H1 (cell line): ENCODE data around the gene RGS6. TPM values are rescaled to one million over a fixed set of nuclear protein-coding genes. Genes with fewer than 3 reads are reported as not detected.

Experiments
- ATF3 ChIP-seq: IDR thresholded peaks from 2 replicates; pipeline ENCODE4 v1.6.1; 2011; ENCODE audit warnings: low read depth, mild to moderate bottlenecking, low read length; ENCODE audit not compliant: insufficient read depth
- FOSL1 ChIP-seq: IDR thresholded peaks from 2 replicates; pipeline ENCODE4 v1.6.1; 2011; ENCODE audit warnings: mild to moderate bottlenecking, low read depth, low read length, moderate library complexity; ENCODE audit not compliant: insufficient read depth
- GABPA ChIP-seq: IDR thresholded peaks from 2 replicates; pipeline ENCODE4 v1.6.1; 2011; ENCODE audit warnings: mild to moderate bottlenecking, low read length, moderate library complexity, borderline replicate concordance; ENCODE audit not compliant: insufficient read depth
- RAD21 ChIP-seq, 2 experiments: IDR thresholded peaks in 1 of 2; conservative IDR thresholded peaks in 1 of 2; 2 replicates each; pipeline ENCODE4 v1.6.1; 2011; ENCODE audit warnings: low read depth in 2 of 2, low read length in 2 of 2, improper control_type of control experiment in 1 of 2, inconsistent platforms in 1 of 2, mild to moderate bottlenecking in 1 of 2, moderate library complexity in 1 of 2
- RFX5 ChIP-seq: IDR thresholded peaks from 2 replicates; pipeline ENCODE4 v1.6.1; 2011; ENCODE audit warnings: low read depth, low read length, improper control_type of control experiment, borderline replicate concordance
- SRF ChIP-seq: IDR thresholded peaks from 2 replicates; pipeline ENCODE4 v1.6.1; 2011; ENCODE audit warnings: mild to moderate bottlenecking, low read depth, low read length, moderate library complexity
- SUZ12 ChIP-seq: fragments of 200-600 bp; sonication (generic); IDR thresholded peaks from 2 replicates; pipeline ENCODE4 v1.6.1; 2012; ENCODE audit warnings: mild to moderate bottlenecking, inconsistent platforms, low read length, moderate library complexity, mixed read lengths
- polyA plus RNA-seq, 7 experiments: library from polyadenylated mRNA; depleted of rRNA in 3 of 7; stranded (reverse) in 5 of 7; unstranded in 2 of 7; fragments of >200 nt in 5 of 7; fragments of 200-250 nt in 2 of 7; gene quantifications; 1 replicate in 5 of 7; 2 replicates in 1 of 7; 4 replicates in 1 of 7; pipeline versions ENCODE4 v1.2.1 to v1.2.3, GENCODE V29; 2011 to 2013; ENCODE audit warnings: missing spikeins in 2 of 7, mixed read lengths in 2 of 7
- total RNA-seq: library from RNA; stranded (reverse); fragmentation: NEBNext Ultra II Directional; extraction: Animal tissue kit (Norgen Biotek cat#: 25700); gene quantifications from 2 replicates; pipeline ENCODE4 v1.2.1, GENCODE V29; 2021
- TF ChIP-seq, protein P1 (sequence below): fragments of 300-600 bp; sonication (generic); IDR thresholded peaks from 2 replicates; pipeline ENCODE4 v1.7.1; 2012; ENCODE audit warnings: low read length, moderate library complexity, mild to moderate bottlenecking, inconsistent platforms; ENCODE audit not compliant: insufficient replicate concordance

Gene RGS6
- total and polyA plus RNA-seq, 2 of the 8 experiments (the other 6 are each of a cell fraction or from before 2014, with no cell fraction given): 0.26 to 1.1 TPM

DNA sequence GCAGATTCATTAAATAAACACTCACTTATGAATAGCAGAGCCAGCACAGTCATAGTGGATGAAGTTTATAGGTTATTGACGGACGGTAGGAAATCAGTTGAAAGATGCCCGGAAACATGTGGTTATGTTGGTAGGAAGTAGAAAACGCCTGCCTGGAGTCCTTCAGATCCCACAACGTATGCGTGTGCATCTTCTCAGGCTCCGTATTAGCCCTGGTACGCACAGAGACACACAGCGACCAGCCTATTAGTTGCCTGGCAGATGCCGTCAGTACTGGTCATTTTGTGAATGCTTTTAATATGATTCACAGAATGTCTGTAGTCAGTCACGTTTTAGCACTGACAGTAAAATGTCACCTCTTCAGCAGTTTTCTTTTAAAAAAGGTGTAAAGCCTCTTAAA is 196.4 kb downstream of the RGS6 start (continued):
- TF ChIP-seq, protein P1, sequence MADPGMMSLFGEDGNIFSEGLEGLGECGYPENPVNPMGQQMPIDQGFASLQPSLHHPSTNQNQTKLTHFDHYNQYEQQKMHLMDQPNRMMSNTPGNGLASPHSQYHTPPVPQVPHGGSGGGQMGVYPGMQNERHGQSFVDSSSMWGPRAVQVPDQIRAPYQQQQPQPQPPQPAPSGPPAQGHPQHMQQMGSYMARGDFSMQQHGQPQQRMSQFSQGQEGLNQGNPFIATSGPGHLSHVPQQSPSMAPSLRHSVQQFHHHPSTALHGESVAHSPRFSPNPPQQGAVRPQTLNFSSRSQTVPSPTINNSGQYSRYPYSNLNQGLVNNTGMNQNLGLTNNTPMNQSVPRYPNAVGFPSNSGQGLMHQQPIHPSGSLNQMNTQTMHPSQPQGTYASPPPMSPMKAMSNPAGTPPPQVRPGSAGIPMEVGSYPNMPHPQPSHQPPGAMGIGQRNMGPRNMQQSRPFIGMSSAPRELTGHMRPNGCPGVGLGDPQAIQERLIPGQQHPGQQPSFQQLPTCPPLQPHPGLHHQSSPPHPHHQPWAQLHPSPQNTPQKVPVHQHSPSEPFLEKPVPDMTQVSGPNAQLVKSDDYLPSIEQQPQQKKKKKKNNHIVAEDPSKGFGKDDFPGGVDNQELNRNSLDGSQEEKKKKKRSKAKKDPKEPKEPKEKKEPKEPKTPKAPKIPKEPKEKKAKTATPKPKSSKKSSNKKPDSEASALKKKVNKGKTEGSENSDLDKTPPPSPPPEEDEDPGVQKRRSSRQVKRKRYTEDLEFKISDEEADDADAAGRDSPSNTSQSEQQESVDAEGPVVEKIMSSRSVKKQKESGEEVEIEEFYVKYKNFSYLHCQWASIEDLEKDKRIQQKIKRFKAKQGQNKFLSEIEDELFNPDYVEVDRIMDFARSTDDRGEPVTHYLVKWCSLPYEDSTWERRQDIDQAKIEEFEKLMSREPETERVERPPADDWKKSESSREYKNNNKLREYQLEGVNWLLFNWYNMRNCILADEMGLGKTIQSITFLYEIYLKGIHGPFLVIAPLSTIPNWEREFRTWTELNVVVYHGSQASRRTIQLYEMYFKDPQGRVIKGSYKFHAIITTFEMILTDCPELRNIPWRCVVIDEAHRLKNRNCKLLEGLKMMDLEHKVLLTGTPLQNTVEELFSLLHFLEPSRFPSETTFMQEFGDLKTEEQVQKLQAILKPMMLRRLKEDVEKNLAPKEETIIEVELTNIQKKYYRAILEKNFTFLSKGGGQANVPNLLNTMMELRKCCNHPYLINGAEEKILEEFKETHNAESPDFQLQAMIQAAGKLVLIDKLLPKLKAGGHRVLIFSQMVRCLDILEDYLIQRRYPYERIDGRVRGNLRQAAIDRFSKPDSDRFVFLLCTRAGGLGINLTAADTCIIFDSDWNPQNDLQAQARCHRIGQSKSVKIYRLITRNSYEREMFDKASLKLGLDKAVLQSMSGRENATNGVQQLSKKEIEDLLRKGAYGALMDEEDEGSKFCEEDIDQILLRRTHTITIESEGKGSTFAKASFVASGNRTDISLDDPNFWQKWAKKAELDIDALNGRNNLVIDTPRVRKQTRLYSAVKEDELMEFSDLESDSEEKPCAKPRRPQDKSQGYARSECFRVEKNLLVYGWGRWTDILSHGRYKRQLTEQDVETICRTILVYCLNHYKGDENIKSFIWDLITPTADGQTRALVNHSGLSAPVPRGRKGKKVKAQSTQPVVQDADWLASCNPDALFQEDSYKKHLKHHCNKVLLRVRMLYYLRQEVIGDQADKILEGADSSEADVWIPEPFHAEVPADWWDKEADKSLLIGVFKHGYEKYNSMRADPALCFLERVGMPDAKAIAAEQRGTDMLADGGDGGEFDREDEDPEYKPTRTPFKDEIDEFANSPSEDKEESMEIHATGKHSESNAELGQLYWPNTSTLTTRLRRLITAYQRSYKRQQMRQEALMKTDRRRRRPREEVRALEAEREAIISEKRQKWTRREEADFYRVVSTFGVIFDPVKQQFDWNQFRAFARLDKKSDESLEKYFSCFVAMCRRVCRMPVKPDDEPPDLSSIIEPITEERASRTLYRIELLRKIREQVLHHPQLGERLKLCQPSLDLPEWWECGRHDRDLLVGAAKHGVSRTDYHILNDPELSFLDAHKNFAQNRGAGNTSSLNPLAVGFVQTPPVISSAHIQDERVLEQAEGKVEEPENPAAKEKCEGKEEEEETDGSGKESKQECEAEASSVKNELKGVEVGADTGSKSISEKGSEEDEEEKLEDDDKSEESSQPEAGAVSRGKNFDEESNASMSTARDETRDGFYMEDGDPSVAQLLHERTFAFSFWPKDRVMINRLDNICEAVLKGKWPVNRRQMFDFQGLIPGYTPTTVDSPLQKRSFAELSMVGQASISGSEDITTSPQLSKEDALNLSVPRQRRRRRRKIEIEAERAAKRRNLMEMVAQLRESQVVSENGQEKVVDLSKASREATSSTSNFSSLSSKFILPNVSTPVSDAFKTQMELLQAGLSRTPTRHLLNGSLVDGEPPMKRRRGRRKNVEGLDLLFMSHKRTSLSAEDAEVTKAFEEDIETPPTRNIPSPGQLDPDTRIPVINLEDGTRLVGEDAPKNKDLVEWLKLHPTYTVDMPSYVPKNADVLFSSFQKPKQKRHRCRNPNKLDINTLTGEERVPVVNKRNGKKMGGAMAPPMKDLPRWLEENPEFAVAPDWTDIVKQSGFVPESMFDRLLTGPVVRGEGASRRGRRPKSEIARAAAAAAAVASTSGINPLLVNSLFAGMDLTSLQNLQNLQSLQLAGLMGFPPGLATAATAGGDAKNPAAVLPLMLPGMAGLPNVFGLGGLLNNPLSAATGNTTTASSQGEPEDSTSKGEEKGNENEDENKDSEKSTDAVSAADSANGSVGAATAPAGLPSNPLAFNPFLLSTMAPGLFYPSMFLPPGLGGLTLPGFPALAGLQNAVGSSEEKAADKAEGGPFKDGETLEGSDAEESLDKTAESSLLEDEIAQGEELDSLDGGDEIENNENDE: no peak
- TF ChIP-seq GABPA (no peak), RFX5 (no peak), ATF3 (no peak), SUZ12 (no peak), RAD21 (IDR thresholded peaks at IDR 0.05 in 1 of 2, conservative IDR thresholded peaks at IDR 0.05 in 1 of 2; ENCODE audit: low read depth in 2 of 2, low read length in 2 of 2) (no peak), SRF (no peak), FOSL1 (no peak)
